Neuron (in vitro differentiated cells): ENCODE measurements around the gene HIVEP1.
A peak's percentile ranks its signal among the peaks of the same experiment; 100 is the strongest.

Experiments used
- H2AFZ ChIP-seq: one replicate; pipeline ENCODE4 v1.6.1; 2013; ENCODE audit warnings: low read depth, mild to moderate bottlenecking, inconsistent platforms, low read length, moderate library complexity
- H3K27me3 ChIP-seq: one replicate; pipeline ENCODE4 v1.6.1; 2013; ENCODE audit warnings: low read length; ENCODE audit not compliant: insufficient read depth
- H3K36me3 ChIP-seq: one replicate; pipeline ENCODE4 v1.6.1; 2013; ENCODE audit warnings: low read length; ENCODE audit not compliant: insufficient read depth
- H3K4me1 ChIP-seq: one replicate; pipeline ENCODE4 v1.6.1; 2013; ENCODE audit warnings: low read length; ENCODE audit not compliant: insufficient read depth
- H3K4me3 ChIP-seq: 2 replicates; pipeline ENCODE4 v1.5.1; 2013; ENCODE audit warnings: mild to moderate bottlenecking, low read length, moderate library complexity
- H3K9me3 ChIP-seq: one replicate; pipeline ENCODE4 v1.6.1; 2013; ENCODE audit warnings: low read length

HIVEP1 gene

GRCh38 chr6:12001004-12001705, 11.0 kb upstream of the HIVEP1 start:
- Histone ChIP-seq H3K27me3 (peaks cover 2% of the 10 kb centered on the region), H2AFZ (no peak overlapping the region), H3K4me1 (no peaks in the 10 kb centered on the region), H3K4me3 (no peak overlapping the region), H3K36me3 (no peaks in the 10 kb centered on the region), H3K9me3 (no peaks in the 10 kb centered on the region)

- H2AFZ ChIP-seq = no peak overlapping the region
- H3K9me3 ChIP-seq = no peaks in the 10 kb centered on the region
- no peak overlapping the region for H3K4me3 ChIP-seq
- peaks cover 2% of the 10 kb centered on the region for H3K27me3 ChIP-seq
- H3K4me1 ChIP-seq = no peaks in the 10 kb centered on the region
- H3K36me3 ChIP-seq = no peaks in the 10 kb centered on the region
These were observed 10.2 kb upstream of the HIVEP1 start for GRCh38 chr6:12001706-12002435.

GRCh38 chr6:12007473-12007872, 4.6 kb upstream of the HIVEP1 start:
- Histone ChIP-seq H3K27me3 (no peaks in the 10 kb centered on the region), H2AFZ (no peak overlapping the region), H3K36me3 (no peaks in the 10 kb centered on the region), H3K9me3 (no peaks in the 10 kb centered on the region), H3K4me3 (no peak overlapping the region), H3K4me1 (peaks cover 22% of the 10 kb centered on the region)

GRCh38 chr6:12007887-12008286, 4.2 kb upstream of the HIVEP1 start:
- peak overlapping the region; percentile 87 for H2AFZ ChIP-seq
- peak overlapping the region; percentile 61 for H3K4me3 ChIP-seq
- H3K36me3 ChIP-seq = no peaks in the 10 kb centered on the region
- H3K4me1 ChIP-seq = peaks cover 22% of the 10 kb centered on the region
- no peaks in the 10 kb centered on the region for H3K9me3 ChIP-seq
- H3K27me3 ChIP-seq = no peaks in the 10 kb centered on the region

GRCh38 chr6:12008366-12009179, 3.5 kb upstream of the HIVEP1 start:
- H3K4me3 ChIP-seq = peak overlapping the region; percentile 61
- no peaks in the 10 kb centered on the region for H3K36me3 ChIP-seq
- no peaks in the 10 kb centered on the region for H3K9me3 ChIP-seq
- H2AFZ ChIP-seq = peak overlapping the region; percentile 87
- H3K4me1 ChIP-seq = peaks cover 22% of the 10 kb centered on the region
- no peaks in the 10 kb centered on the region for H3K27me3 ChIP-seq

- peak overlapping the region; percentile 91 for H2AFZ ChIP-seq
- no peaks in the 10 kb centered on the region for H3K36me3 ChIP-seq
- peaks cover 27% of the 10 kb centered on the region for H3K4me1 ChIP-seq
- H3K27me3 ChIP-seq = no peaks in the 10 kb centered on the region
- peak overlapping the region; percentile 77 for H3K4me3 ChIP-seq
- no peaks in the 10 kb centered on the region for H3K9me3 ChIP-seq
These were observed 2.9 kb upstream of the HIVEP1 start for GRCh38 chr6:12009180-12009685.

- peaks cover 2% of the 10 kb centered on the region for H3K9me3 ChIP-seq
- peak overlapping the region; percentile 91 for H2AFZ ChIP-seq
- H3K36me3 ChIP-seq = no peaks in the 10 kb centered on the region
- peak overlapping the region; percentile 77 for H3K4me3 ChIP-seq
- peaks cover 27% of the 10 kb centered on the region for H3K4me1 ChIP-seq
- no peaks in the 10 kb centered on the region for H3K27me3 ChIP-seq
These were observed 2.1 kb upstream of the HIVEP1 start for GRCh38 chr6:12009876-12010634.

- no peaks in the 10 kb centered on the region for H3K27me3 ChIP-seq
- H3K9me3 ChIP-seq = peaks cover 2% of the 10 kb centered on the region
- H3K4me1 ChIP-seq = peaks cover 27% of the 10 kb centered on the region
- H3K36me3 ChIP-seq = no peaks in the 10 kb centered on the region
- peak overlapping the region; percentile 77 for H3K4me3 ChIP-seq
- peak overlapping the region; percentile 91 for H2AFZ ChIP-seq
These were observed 1.4 kb upstream of the HIVEP1 start for GRCh38 chr6:12010635-12011275.

- Histone ChIP-seq H3K9me3 (peaks cover 2% of the 10 kb centered on the region), H2AFZ (no peak overlapping the region), H3K4me3 (peak overlapping the region; percentile 77), H3K4me1 (peaks cover 27% of the 10 kb centered on the region), H3K27me3 (no peaks in the 10 kb centered on the region), H3K36me3 (peaks cover 2% of the 10 kb centered on the region)
These were observed 655 bp upstream of the HIVEP1 start for GRCh38 chr6:12011276-12012037.

- H3K4me3 ChIP-seq = peak overlapping the region; percentile 69
- H3K9me3 ChIP-seq = peaks cover 3% of the 10 kb centered on the region
- peaks cover 25% of the 10 kb centered on the region for H3K4me1 ChIP-seq
- H3K27me3 ChIP-seq = no peaks in the 10 kb centered on the region
- peaks cover 10% of the 10 kb centered on the region for H3K36me3 ChIP-seq
- H2AFZ ChIP-seq = peak overlapping the region; percentile 70
These were observed 620 bp downstream of the HIVEP1 start for GRCh38 chr6:12012558-12013306.

GRCh38 chr6:12013307-12013719, 1.2 kb downstream of the HIVEP1 start:
- H3K4me3 ChIP-seq = peak overlapping the region; percentile 69
- H3K9me3 ChIP-seq = peaks cover 3% of the 10 kb centered on the region
- H3K4me1 ChIP-seq = peaks cover 19% of the 10 kb centered on the region
- peak overlapping the region; percentile 70 for H2AFZ ChIP-seq
- no peaks in the 10 kb centered on the region for H3K27me3 ChIP-seq
- H3K36me3 ChIP-seq = peaks cover 14% of the 10 kb centered on the region
